NCI-H1092 treated with DMSO at 0.1 percent for 48 hours (cell line): Measurements from ENCODE around the gene AXL.
A peak's percentile ranks its signal among the peaks of the same experiment; 100 is the strongest.
"Not testable (repeated sequence)": the region's sequence is repeated elsewhere in the genome, so short reads cannot be mapped to it uniquely, and the experiment has no call there.

Experiments used
- DNase-seq: peaks from one replicate; lab custom pipeline; 2025; lab: John Stamatoyannopoulos, UW

Gene AXL

DNA sequence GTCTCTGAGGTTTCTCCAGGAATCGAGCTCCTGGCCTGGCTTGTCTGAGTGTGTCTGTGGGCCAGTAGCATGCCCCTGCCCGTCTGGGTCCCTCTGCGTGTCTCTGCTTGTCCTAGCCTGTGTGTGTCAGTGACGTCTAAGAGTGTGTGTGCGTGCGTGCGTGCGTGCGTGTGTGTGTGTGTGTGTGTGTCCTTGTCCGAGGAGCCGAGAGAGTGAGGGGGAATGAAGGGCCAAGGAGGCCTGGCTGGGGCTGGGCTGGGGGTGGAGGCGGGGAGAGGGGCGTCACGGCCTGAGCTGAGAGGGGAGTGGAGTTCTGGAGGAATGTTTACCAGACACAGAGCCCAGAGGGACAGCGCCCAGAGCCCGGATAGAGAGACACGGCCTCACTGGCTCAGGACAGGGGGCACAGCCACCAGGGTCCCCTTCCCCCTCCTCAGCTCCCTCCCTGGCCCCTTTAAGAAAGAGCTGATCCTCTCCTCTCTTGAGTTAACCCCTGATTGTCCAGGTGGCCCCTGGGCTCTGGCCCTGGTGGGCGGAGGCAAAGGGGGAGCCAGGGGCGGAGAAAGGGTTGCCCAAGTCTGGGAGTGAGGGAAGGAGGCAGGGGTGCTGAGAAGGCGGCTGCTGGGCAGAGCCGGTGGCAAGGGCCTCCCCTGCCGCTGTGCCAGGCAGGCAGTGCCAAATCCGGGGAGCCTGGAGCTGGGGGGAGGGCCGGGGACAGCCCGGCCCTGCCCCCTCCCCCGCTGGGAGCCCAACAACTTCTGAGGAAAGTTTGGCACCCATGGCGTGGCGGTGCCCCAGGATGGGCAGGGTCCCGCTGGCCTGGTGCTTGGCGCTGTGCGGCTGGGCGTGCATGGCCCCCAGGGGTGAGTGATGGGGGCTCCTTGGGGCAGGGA, at the start of gene AXL:
Gene AXL (plus strand): TSS at position 609 of the 893 bp plus-strand sequence. CDS start 170 bp downstream, at position 779.
- DNase-seq: no peak

DNA sequence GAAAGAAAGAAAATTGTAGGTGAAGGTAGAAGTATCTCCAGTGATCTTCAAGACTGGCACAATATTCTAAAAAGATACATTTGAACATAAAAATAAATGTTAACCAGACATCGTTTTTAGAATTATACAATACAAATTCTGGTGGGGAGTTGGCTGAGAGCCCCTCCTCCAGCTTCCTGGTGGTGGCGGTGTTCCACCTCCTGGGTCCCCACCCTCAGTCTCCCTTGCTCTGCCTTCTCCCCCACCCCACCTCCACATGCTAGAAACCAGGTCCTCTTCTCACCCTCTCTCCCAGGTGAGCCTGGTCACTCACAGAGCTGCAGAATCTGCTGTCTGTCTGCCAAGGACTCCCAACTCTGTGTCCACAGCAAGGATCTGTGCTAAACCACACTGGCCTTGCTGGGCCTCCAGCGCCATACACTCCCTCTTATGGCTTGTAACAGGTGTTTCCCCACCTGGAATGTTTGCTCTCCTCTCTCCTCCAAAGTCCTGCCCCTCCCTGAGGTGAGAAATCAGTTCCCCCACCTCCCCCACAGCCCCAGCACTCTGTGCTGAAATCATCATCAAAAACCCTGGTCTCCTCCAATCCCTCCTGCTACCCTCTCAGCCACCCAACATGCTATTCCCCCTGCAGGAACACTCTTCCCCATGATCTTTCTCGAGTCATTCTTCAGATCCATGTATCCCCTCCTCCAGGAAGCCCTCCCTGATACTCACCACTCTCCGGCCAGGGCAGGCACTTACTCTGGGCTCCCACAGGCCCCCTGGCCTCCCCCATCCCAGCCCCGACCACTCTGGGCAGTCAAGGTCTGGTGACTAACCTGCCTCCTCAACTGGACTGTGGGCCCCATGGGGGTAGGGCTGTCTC, 46.5 kb upstream of the AXL start:
- DNase-seq: no peak

DNA sequence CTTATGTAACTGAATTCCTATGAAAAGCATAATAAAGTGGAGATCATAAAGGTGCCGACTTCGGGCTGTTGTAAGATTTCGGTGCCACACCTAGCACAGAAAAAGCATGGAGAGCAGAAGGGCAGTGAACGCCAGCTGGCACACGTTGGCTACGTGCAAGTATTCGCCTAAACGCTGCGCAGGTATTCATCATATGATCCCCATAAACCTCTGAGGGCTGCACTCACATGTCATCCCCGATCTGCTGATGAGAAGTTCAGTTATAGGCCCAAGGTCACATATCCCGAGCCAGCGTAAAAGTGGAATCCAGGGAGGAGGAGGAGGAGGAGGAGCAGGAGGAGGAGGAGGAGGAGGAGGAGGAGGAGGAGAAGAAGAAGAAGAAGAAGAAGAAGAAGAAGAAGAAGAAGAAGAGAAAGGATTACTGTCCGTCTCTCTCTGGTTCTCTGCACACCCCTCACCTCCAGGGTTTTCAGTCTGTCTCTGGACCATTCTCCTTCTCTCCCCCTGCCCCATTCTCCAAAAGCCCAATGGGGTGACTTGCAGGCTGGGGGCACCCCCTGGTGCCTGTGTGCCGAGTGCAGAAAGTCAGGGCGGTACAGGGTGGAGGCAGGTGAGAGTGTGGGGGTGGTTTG, 44.6 kb upstream of the AXL start:
- DNase-seq: no peak

DNA sequence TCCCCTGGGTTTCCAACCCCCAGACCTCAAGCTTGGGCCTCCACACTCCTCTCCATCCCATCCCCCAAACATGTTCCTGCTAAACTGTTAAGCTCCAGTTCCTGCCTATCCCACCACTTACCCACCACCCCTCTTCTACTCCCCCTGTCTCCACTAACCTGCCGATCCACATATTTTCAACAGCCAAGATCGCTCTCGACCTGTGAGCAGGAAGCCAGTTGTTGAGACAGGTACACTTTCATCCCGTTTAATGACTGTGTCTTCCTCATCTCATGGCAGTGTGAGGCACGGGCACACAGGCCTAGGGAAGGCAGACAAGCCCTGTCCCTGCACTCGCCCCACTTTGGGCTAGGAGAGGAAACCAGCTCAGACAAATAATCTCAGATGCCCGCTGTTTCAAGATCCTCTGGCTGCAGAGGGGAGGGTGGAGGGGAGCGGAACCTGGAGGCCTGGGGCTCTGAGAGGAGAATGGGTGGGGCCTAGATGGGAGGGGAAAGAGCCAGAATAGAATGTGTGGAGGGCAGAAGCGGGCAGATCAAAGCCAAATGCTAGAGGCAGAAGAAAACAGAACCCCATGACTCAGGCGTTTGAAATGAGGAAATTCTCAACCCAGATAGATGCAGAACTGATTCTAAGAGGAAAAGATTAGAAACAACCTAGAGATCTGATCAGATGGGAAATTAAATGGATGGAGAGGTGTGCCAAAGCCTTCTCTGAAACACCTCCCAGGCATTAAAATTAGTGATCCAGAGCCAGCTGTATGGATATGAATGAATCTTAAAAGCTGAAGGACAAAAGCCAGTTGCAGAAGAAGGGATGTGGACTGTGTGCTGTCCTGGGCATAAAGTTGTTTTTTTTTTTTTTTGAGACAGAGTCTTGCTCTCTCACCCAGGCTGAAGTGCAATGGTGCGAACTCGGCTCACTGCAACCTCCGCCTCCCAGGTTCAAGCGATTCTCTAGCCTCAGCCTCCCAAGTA, 42.9 kb upstream of the AXL start:
- no peak for DNase-seq

GRCh38 chr19:41180173-41180572, 38.9 kb upstream of the AXL start:
- DNase-seq: not testable (repeated sequence)

- no peak for DNase-seq
These were observed 31.8 kb upstream of the AXL start for GRCh38 chr19:41186971-41187883.

GRCh38 chr19:41187884-41188279, 31.1 kb upstream of the AXL start:
- no peak for DNase-seq

- DNase-seq: no peak
These were observed 29.5 kb upstream of the AXL start for GRCh38 chr19:41189425-41190065.

DNA sequence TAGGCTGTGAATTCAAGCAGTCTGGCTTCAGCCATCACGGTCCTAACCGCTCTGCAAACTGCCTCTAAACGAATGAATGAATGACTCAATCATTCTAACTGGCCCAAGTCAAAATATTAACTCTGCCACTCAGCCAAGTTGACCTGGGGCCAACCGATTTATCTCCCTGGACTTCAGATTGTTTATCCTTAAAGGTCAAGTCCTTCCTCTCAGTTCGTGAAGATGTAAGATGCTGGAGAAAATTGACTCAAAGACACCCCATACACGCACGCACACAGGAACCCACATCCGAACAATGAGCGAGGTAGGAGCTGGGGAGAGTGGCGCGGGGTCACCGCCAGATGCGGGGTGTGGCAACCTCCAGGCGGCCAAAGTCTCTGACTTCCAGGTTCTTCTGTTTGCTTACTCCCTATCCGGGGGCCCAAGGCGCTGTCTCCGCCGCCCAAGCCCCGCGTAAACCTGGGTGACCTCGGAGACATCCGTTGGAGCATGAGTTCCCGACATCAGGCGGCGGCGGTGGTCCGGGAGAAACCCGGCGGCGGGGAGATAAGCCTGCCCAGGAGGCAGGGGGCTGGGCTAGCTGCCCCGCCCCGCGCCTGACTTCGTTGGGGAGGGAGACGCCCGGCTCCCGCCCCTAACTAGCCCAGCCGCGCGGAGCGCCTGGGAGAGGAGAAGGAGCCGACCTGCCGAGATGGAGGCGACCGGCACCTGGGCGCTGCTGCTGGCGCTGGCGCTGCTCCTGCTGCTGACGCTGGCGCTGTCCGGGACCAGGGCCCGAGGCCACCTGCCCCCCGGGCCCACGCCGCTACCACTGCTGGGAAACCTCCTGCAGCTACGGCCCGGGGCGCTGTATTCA, 26.2 kb upstream of the AXL start, which contains the start of gene CYP2S1:
Gene CYP2S1 (plus strand): TSS at position 646 of the 856 bp plus-strand sequence. CDS start 46 bp downstream, at position 692.
- DNase-seq: no peak

- no peak for DNase-seq
These were observed 25.4 kb upstream of the AXL start for GRCh38 chr19:41193430-41194156.

DNA sequence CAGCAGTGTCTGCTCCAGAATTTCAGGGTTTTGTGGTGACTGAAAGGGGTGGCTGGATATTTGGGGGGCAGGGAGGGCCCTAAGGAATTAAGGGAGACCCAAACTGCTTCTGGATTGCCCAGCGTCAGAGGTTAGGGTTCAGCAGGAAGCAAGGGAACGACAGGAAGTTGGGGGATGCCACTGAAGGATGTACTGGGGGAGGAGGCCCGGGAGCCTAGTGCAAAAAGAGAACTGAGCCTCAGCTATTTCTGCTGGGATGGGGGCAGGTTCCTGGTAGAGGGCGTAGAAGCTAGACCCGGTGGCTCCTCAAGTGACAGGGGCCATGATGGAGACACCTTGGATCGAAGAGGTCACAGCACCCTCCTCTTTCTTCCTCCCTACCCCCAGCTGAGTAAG, 24.9 kb upstream of the AXL start:
- no peak for DNase-seq

GRCh38 chr19:41195675-41196497, 23.1 kb upstream of the AXL start:
- DNase-seq: no peak

DNA sequence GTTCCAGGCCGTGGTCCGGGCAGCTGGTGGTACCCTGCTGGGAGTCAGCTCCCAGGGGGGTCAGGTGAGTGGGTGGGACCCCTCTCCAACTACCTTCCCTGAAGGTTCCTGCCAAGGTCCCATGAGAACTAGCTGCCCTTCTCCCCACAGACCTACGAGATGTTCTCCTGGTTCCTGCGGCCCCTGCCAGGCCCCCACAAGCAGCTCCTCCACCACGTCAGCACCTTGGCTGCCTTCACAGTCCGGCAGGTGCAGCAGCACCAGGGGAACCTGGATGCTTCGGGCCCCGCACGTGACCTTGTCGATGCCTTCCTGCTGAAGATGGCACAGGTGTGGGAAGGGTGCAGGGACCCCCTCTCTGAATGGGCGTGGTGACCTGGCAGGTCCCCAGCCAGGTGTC, 20.5 kb upstream of the AXL start:
- DNase-seq: no peak

DNA sequence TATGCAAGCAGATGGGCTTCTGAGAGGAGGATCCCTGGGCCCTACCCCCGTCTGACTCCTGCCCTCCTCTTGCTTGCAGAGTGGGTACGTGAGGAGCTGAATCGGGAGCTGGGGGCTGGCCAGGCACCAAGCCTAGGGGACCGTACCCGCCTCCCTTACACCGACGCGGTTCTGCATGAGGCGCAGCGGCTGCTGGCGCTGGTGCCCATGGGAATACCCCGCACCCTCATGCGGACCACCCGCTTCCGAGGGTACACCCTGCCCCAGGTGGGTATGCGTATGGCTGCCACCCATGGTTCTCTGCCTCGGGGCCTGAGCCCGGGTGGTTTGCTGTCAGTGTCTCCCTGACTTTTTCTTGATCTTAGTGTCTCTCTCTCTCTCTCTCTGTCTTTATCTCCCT, 15.7 kb upstream of the AXL start:
- no peak for DNase-seq

- peak; percentile 23 for DNase-seq
These were observed 14.7 kb upstream of the AXL start for GRCh38 chr19:41204338-41204737.

- no peak for DNase-seq
These were observed 13.0 kb upstream of the AXL start for GRCh38 chr19:41205995-41206394.

DNA sequence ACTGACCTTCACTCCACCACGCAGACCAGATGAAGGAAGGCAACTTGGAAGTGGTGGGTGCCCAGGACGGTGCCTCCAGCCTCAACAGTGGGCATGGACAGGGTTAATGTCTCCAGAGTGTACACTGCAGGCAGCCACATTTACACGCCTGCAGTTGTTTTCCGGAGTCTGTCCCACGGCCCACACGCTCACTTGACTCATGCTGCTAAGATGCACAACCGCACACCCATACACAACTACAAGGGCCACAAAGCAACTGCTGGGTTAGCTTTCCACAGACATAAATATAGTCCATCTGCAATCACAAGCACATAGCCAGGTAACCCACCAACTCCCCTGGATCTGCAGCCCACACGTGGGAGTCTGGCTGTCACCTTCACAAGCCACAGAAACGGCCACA, 12.6 kb upstream of the AXL start:
- DNase-seq: no peak
